K562 (cell line): ENCODE measurements around the gene BCO2. TPM values are rescaled to one million over a fixed set of nuclear protein-coding genes. Genes with fewer than 3 reads are reported as not detected.

Source experiments
- ASH1L ChIP-seq: fragments of 450-650 bp; IDR thresholded peaks from 2 replicates; pipeline ENCODE4 v1.6.1; 2018; ENCODE audit warnings: borderline replicate concordance, mild to moderate bottlenecking, low read depth; ENCODE audit not compliant: partially characterized antibody
- CHCHD3 ChIP-seq: fragments of 250-450 bp; sonication (Bioruptor Pico); IDR thresholded peaks from 2 replicates; pipeline ENCODE4 v2.1.2; 2022; ENCODE audit warnings: mild to moderate bottlenecking
- ESRRA ChIP-seq: fragments of 450-650 bp; IDR thresholded peaks from 2 replicates; pipeline ENCODE4 v1.6.1; 2014; ENCODE audit warnings: low read depth, mild to moderate bottlenecking, moderate library complexity, borderline replicate concordance
- ETS1 ChIP-seq: conservative IDR thresholded peaks from 2 replicates; pipeline ENCODE4 v1.6.1; 2011; ENCODE audit warnings: low read depth, mild to moderate bottlenecking, low read length; ENCODE audit not compliant: control insufficient read depth
- FOS ChIP-seq: IDR thresholded peaks from 3 replicates; pipeline ENCODE4 v1.6.1; 2011; ENCODE audit not compliant: insufficient read length; ENCODE audit errors: extremely low read depth
- GATAD2B ChIP-seq: fragments of 450-650 bp; IDR thresholded peaks from 2 replicates; pipeline ENCODE4 v1.6.1; 2017; ENCODE audit warnings: mild to moderate bottlenecking, borderline replicate concordance
- IFI16 ChIP-seq: fragments of 250-450 bp; sonication (Bioruptor Pico); IDR thresholded peaks from 2 replicates; pipeline ENCODE4 v2.1.2; 2022; ENCODE audit warnings: mild to moderate bottlenecking, inconsistent platforms
- IRF9 ChIP-seq: fragments of 450-650 bp; IDR thresholded peaks from 2 replicates; pipeline ENCODE4 v1.6.1; 2016; ENCODE audit warnings: missing biosample characterization, missing genetic modification characterization
- MBD2 ChIP-seq: sonication (generic); IDR thresholded peaks from 2 replicates; pipeline ENCODE4 v1.6.1; 2016; ENCODE audit warnings: low read depth, borderline replicate concordance
- MLX ChIP-seq, 2 experiments: fragments of 450-650 bp in 1 of 2; sonication (generic) in 1 of 2; formaldehyde crosslinking; conservative IDR thresholded peaks; 2 replicates each; pipeline versions ENCODE4 v1.4.0 to v1.8.1; 2020 to 2022; ENCODE audit warnings: mild to moderate bottlenecking in 1 of 2, missing genetic modification reagents in 1 of 2
- NBN ChIP-seq: fragments of 450-650 bp; IDR thresholded peaks from 2 replicates; pipeline ENCODE4 v1.6.1; 2016; ENCODE audit warnings: low read depth, mild to moderate bottlenecking
- RAD21 ChIP-seq, 2 experiments: fragments of 250-450 bp in 1 of 2; fragments of 450-650 bp in 1 of 2; sonication (Bioruptor Pico) in 1 of 2; formaldehyde crosslinking in 1 of 2; IDR thresholded peaks in 1 of 2; conservative IDR thresholded peaks in 1 of 2; 2 replicates each; pipeline versions ENCODE4 v1.4.0 to v1.8.0; 2020 to 2022; ENCODE audit warnings: mild to moderate bottlenecking in 2 of 2, moderate library complexity in 1 of 2
- RCOR1 ChIP-seq, 2 experiments: IDR thresholded peaks; 2 replicates each; pipeline ENCODE4 v1.6.1; 2012; ENCODE audit warnings: low read depth in 2 of 2, low read length in 2 of 2, borderline replicate concordance in 1 of 2, improper control_type of control experiment in 1 of 2
- SIX5 ChIP-seq, 2 experiments: IDR thresholded peaks; 2 replicates each; pipeline ENCODE4 v1.6.1; 2011; ENCODE audit warnings: low read length in 2 of 2, borderline replicate concordance in 1 of 2, low read depth in 1 of 2, mild to moderate bottlenecking in 1 of 2, moderate library complexity in 1 of 2; ENCODE audit not compliant: insufficient read depth in 1 of 2
- SMARCA5 ChIP-seq: fragments of 450-650 bp; IDR thresholded peaks from 2 replicates; pipeline ENCODE4 v1.6.1; 2016
- SMARCC2 ChIP-seq: fragments of 450-650 bp; IDR thresholded peaks from 2 replicates; pipeline ENCODE4 v1.6.1; 2017; ENCODE audit warnings: antibody characterized with exemption, moderate library complexity, mild to moderate bottlenecking, low read depth
- TCF7 ChIP-seq: sonication (generic); IDR thresholded peaks from 2 replicates; pipeline ENCODE4 v1.6.1; 2016; ENCODE audit warnings: antibody characterized with exemption, borderline replicate concordance
- U2AF2 ChIP-seq: fragments of 200-400 bp; formaldehyde crosslinking; optimal IDR thresholded peaks from 2 replicates; pipeline ENCODE3; 2017; ENCODE audit warnings: low read depth, mild to moderate bottlenecking, low read length
- ZBTB12 ChIP-seq: fragments of 250-450 bp; sonication (Bioruptor Pico); IDR thresholded peaks from 2 replicates; pipeline ENCODE4 v1.4.0; 2020
- ZFP1 ChIP-seq: fragments of 450-650 bp; formaldehyde crosslinking; IDR thresholded peaks from 2 replicates; pipeline ENCODE4 v1.4.0; 2020; ENCODE audit warnings: mild to moderate bottlenecking, mixed read lengths
- ZKSCAN3 ChIP-seq: fragments of 250-450 bp; sonication (Bioruptor Pico); IDR thresholded peaks from 2 replicates; pipeline ENCODE4 v1.4.0; 2020
- ZNF224 ChIP-seq: sonication (generic); formaldehyde crosslinking; IDR thresholded peaks from 2 replicates; pipeline ENCODE4 v1.8.0; 2022; ENCODE audit warnings: mild to moderate bottlenecking, missing genetic modification reagents
- ZNF449 ChIP-seq: fragments of 250-450 bp; sonication (Bioruptor Pico); IDR thresholded peaks from 2 replicates; pipeline ENCODE4 v1.8.0; 2022; ENCODE audit warnings: moderate library complexity, mild to moderate bottlenecking, inconsistent platforms
- polyA plus RNA-seq, 8 experiments: library from polyadenylated mRNA; depleted of rRNA in 4 of 8; stranded (reverse) in 5 of 8; unstranded in 3 of 8; fragments of >200 nt; fragmentation: Nextera tagmentation in 2 of 8; fragmentation: Illumina TruSeq in 1 of 8; extraction: Ambion mirVana in 2 of 8; extraction: Trizol in 1 of 8; gene quantifications; 2 replicates each; pipeline versions ENCODE4 v1.2.1 to v1.2.3, GENCODE V29; 2011 to 2014; ENCODE audit warnings: inconsistent platforms in 1 of 8, missing spikeins in 1 of 8
- total RNA-seq, 7 experiments: library from RNA; depleted of rRNA in 6 of 7; stranded (reverse); fragments of >200 nt in 6 of 7; fragmentation: Illumina TruSeq in 2 of 7; extraction: Trizol in 2 of 7; gene quantifications; 2 replicates each; pipeline versions ENCODE4 v1.2.1 to v1.2.3, GENCODE V29; 2011 to 2021; ENCODE audit warnings: low replicate concordance in 1 of 7

Gene BCO2
- total and polyA plus RNA-seq, 9 of the 15 experiments (the other 6 are each of a cell fraction or from before 2014, with no cell fraction given), result 0.21 to 1.0 (median 0.47) TPM; not detected in 1

DNA sequence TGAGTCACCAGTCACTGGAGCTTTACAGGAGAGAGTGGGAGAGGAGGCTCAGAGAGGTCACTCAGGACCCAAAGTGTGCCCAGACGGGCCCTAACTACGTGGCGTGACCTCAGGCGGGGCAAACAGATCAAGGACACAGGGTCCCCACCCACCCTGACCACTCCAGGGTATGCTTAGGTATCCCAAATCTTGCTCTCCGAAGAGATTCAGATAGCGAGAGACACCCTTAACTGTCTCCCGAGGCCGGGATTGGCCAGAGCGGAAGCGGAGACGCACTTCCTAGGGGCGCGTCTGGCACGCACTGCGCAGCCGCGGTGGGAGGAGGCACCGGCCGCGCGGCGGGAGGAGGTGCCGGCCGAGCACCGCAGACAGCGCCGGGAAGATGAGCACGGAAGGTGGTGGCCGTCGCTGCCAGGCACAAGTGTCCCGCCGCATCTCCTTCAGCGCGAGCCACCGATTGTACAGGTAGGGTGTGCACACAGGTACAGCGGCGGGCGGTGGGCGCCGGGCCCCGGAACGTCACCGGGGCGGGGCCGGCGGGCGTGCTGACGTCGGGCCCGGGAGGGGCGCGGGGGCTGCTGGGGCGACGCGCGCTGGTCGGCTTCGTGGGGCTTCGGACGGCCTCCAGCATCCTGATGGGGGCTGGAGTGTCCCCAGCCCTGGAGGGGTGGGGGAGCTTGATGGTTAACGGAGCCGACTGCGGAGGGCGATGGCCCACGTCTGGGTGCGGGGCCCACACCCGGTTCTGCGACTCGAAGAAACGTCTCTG, 50.9 kb downstream of the BCO2 start, which contains the start of gene PTS (continued):
- TF ChIP-seq MLX (CRISPR knock-in tag; conservative IDR thresholded peaks at IDR 0.05) (no peak), TCF7 (no peak), GATAD2B (no peak), SMARCC2 (no peak), ZBTB12 (CRISPR knock-in tag) (peak; percentile 80), IRF9 (tag) (no peak), NBN (no peak), RCOR1 (IDR thresholded peaks at IDR 0.05; ENCODE audit: borderline replicate concordance in 1 of 2, low read depth in 2 of 2, low read length in 2 of 2) (peak in 1 of 2 experiments; percentile 29; a peak in 1 of 4 replicates), IFI16 (CRISPR knock-in tag) (no peak), RAD21 (CRISPR knock-in tag; conservative IDR thresholded peaks at IDR 0.05 in 1 of 2, IDR thresholded peaks at IDR 0.05 in 1 of 2) (no peak), CHCHD3 (CRISPR knock-in tag) (no peak), ZNF449 (no peak), SMARCA5 (no peak), SIX5 (IDR thresholded peaks at IDR 0.05; ENCODE audit: borderline replicate concordance in 1 of 2, insufficient read depth in 1 of 2, low read depth in 1 of 2, low read length in 2 of 2) (no peak), U2AF2 (no peak), ZFP1 (no peak), ETS1 (no peak), FOS (no peak), ZNF224 (no peak), ZKSCAN3 (no peak), MBD2 (no peak), ESRRA (peak; percentile 28), ASH1L (no peak)
